Spleen (tissue), 11 donors: ENCODE measurements around the gene TCP11L1. TPM values are rescaled to one million over a fixed set of nuclear protein-coding genes. Genes with fewer than 3 reads are reported as not detected.

ENCODE experiments used
- DNase-seq: peaks from one replicate; pipeline ENCODE4 v3.0.0-alpha.2; 2020
- H3K27ac ChIP-seq, 8 donors: fragments of 200-600 bp; sonication (generic) in 7 of 8; 1 replicate in 4 of 8; 2 replicates in 4 of 8; pipeline versions ENCODE4 v1.5.0 to v1.8.0; 2016 to 2021; ENCODE audit warnings: inconsistent platforms in 4 of 8, mild to moderate bottlenecking in 4 of 8, moderate library complexity in 1 of 8
- H3K27me3 ChIP-seq, 7 donors: fragments of 200-600 bp; sonication (generic) in 6 of 7; replicated peaks in 1 of 7; 1 replicate in 4 of 7; 2 replicates in 3 of 7; pipeline versions ENCODE4 v1.5.0 to v1.8.0; 2016 to 2021; ENCODE audit warnings: inconsistent platforms in 3 of 7, mild to moderate bottlenecking in 1 of 7
- H3K36me3 ChIP-seq, 6 donors: fragments of 200-600 bp; sonication (generic) in 5 of 6; 1 replicate in 4 of 6; 2 replicates in 2 of 6; pipeline versions ENCODE4 v1.5.0 to v1.8.0; 2016 to 2021; ENCODE audit warnings: inconsistent platforms in 2 of 6
- H3K4me1 ChIP-seq, 6 donors: fragments of 200-600 bp; sonication (generic) in 5 of 6; 1 replicate in 3 of 6; 2 replicates in 3 of 6; pipeline versions ENCODE4 v1.5.0 to v1.8.0; 2016 to 2021; ENCODE audit warnings: inconsistent platforms in 3 of 6
- H3K4me3 ChIP-seq, 8 donors: fragments of 200-600 bp; sonication (generic) in 7 of 8; 1 replicate in 4 of 8; 2 replicates in 4 of 8; pipeline versions ENCODE4 v1.5.0 to v1.8.0; 2016 to 2021; ENCODE audit warnings: inconsistent platforms in 4 of 8, mild to moderate bottlenecking in 4 of 8, moderate library complexity in 2 of 8
- H3K9me3 ChIP-seq, 8 donors: fragments of 200-600 bp; sonication (generic) in 7 of 8; 1 replicate in 4 of 8; 2 replicates in 4 of 8; pipeline versions ENCODE4 v1.5.0 to v1.8.0; 2016 to 2021; ENCODE audit warnings: inconsistent platforms in 4 of 8
- POLR2A ChIP-seq, 3 donors: fragments of 450-650 bp; IDR thresholded peaks; one replicate each; pipeline ENCODE4 v1.5.1; 2017; ENCODE audit warnings: antibody characterized with exemption in 3 of 3, mild to moderate bottlenecking in 1 of 3
- POLR2AphosphoS5 ChIP-seq, 3 donors: sonication (generic); formaldehyde crosslinking; IDR thresholded peaks; one replicate each; pipeline ENCODE4 v1.5.1; 2017; ENCODE audit warnings: antibody characterized with exemption in 3 of 3
- WGBS, 5 donors: extraction: QIAGEN DNeasy Blood & Tissue Kit in 3 of 5; methylation state at CpG; one replicate each; pipeline versions ENCODE4 v1.1.5 to v1.1.7; 2013 to 2018; 5-methylcytosine and 5-hydroxymethylcytosine counted together
- intact Hi-C: fragments of 100-400 bp; cut with DNase I; formaldehyde crosslinking; loops from one replicate; pipeline ENCODE4 v1.15.0; 2023; ENCODE audit warnings: low total_unique reads
- polyA plus RNA-seq, 3 donors: library from polyadenylated mRNA; stranded (reverse); fragments of 200-250 nt; gene quantifications; one replicate each; pipeline ENCODE4 v1.2.1, GENCODE V29; 2013
- total RNA-seq, 7 donors: library from RNA; depleted of rRNA in 3 of 7; stranded (reverse); fragments of >200 nt in 3 of 7; fragmentation: NEBNext Ultra II Directional in 4 of 7; extraction: Animal tissue kit (Norgen Biotek cat#: 25700) in 4 of 7; gene quantifications; one replicate each; pipeline versions ENCODE4 v1.1.0 to v1.2.1, GENCODE V29; 2016 to 2021
- TF ChIP-seq, protein P1 (sequence below), 11 experiments: fragments of 200-600 bp in 7 of 11; fragments of 450-650 bp in 4 of 11; sonication (generic) in 4 of 11; IDR thresholded peaks in 8 of 11; conservative IDR thresholded peaks in 3 of 11; 1 replicate in 7 of 11; 2 replicates in 4 of 11; pipeline versions ENCODE4 v1.4.0 to v1.8.0; 2016 to 2021; ENCODE audit warnings: antibody characterized with exemption in 11 of 11, inconsistent platforms in 4 of 11, mild to moderate bottlenecking in 1 of 11
- donor health status: healthy with polysubstance abuse.
- donor health status: DM: no; HTN: no; CAD: no; lungs with moderate emphysema.
- donor health status: DM: no; HTN: no; CAD: no.
- donor health status: Bipolar disorder and iron deficiency.
- donor health status: healthy.
- donor health status: DM: no; HTN: no; CAD: no.
- donor health status: DM: yes; HTN: yes; CAD: no.

TCP11L1 gene
- total and polyA plus RNA-seq, 10 donors: 1.8 to 48.2 (median 17.9) TPM

DNA sequence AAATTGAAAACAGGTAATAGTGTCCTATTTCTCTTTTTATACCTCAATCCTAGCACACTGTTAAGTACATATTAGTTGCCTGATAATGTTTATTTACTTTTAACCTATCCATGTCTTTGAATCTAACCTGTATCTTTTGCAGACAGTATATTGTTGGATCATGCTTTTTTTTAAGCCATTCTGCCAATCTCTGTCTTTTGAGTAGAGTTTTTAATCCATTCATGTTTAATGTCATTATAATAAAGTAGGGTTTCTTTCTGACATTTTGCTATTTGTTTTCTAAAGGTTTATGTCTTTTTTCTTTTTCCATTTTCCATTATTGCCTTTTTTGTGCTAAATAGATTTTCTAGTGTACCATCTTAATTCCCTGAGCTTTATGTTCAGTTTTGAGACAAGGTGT, 47.5 kb upstream of the TCP11L1 start:
- no peak overlapping the region for H3K4me3 ChIP-seq
- no peak for DNase-seq
- H3K4me1 ChIP-seq: no peaks in the 10 kb centered on the region
- no peaks in the 10 kb centered on the region for H3K27me3 ChIP-seq
- intact Hi-C loops: no loop called here
- no peak overlapping the region for H3K27ac ChIP-seq
- H3K9me3 ChIP-seq: peaks cover 0 to 26% (median 19%) of the 10 kb centered on the region in 8 donors
- TF ChIP-seq, protein P1, sequence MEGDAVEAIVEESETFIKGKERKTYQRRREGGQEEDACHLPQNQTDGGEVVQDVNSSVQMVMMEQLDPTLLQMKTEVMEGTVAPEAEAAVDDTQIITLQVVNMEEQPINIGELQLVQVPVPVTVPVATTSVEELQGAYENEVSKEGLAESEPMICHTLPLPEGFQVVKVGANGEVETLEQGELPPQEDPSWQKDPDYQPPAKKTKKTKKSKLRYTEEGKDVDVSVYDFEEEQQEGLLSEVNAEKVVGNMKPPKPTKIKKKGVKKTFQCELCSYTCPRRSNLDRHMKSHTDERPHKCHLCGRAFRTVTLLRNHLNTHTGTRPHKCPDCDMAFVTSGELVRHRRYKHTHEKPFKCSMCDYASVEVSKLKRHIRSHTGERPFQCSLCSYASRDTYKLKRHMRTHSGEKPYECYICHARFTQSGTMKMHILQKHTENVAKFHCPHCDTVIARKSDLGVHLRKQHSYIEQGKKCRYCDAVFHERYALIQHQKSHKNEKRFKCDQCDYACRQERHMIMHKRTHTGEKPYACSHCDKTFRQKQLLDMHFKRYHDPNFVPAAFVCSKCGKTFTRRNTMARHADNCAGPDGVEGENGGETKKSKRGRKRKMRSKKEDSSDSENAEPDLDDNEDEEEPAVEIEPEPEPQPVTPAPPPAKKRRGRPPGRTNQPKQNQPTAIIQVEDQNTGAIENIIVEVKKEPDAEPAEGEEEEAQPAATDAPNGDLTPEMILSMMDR (IDR thresholded peaks at IDR 0.05 in 8 of 11, conservative IDR thresholded peaks at IDR 0.05 in 3 of 11): no peak
- no peak for TF ChIP-seq POLR2AphosphoS5 (IDR thresholded peaks at IDR 0.05)
- TF ChIP-seq POLR2A (IDR thresholded peaks at IDR 0.05): no peak
- H3K36me3 ChIP-seq: no peaks in the 10 kb centered on the region

DNA sequence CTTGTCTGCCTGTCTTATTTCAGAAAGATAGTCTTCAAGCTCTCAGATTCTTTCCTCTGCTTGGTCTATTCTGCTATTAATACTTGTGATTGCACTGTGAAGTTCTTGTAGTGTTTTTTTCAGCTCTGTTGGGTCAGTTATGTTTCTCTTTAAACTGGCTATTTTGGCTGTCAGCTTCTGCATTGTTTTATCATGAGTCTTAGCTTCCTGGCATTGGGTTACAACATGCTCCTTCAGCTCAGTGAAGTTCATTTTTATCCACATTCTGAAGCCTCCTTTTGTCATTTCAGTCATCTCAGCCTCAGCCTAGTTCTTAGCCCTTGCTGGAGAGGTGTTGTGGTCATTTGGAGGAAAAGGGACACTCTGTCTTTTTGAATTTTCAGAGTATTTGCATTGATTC, 39.2 kb upstream of the TCP11L1 start:
- intact Hi-C loops: no loop called here
- no peaks in the 10 kb centered on the region for H3K27me3 ChIP-seq
- TF ChIP-seq POLR2AphosphoS5 (IDR thresholded peaks at IDR 0.05) (no peak), POLR2A (IDR thresholded peaks at IDR 0.05) (no peak)
- TF ChIP-seq, protein P1 (IDR thresholded peaks at IDR 0.05 in 8 of 11, conservative IDR thresholded peaks at IDR 0.05 in 3 of 11): no peak

DNA sequence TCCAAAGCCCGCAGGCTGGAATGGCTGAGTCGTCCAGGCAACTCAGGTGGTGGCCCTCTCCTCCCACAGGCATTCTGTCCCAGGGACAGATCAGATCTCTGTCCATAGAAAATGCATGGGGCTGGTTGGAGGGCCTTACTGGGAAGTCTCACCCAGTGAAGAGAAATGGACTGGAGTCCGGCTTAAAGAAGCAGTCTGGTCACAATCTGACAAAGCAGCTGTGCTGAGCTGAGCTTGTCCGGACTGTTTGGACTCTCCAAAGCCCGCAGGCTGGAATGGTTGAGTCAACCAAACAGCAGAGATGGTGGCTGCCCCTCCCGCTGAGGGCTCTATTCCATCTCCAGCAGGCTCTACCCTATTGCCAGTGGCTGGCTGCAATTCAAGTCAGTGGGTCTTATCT, 38.1 kb upstream of the TCP11L1 start:
- intact Hi-C loops: no loop called here
- 67 to 94% (median 73%) methylated on average over 3 to 6 of the region's 6 CpGs for WGBS, 5 donors
- DNase-seq: no peak

More for the DNA sequence above, 39.2 kb upstream of the TCP11L1 start:
- H3K4me1 ChIP-seq: no peaks in the 10 kb centered on the region
- peaks cover 0 to 12% (median 0%) of the 10 kb centered on the region in 8 donors for H3K9me3 ChIP-seq
- H3K4me3 ChIP-seq: no peak overlapping the region
- no peaks in the 10 kb centered on the region for H3K36me3 ChIP-seq
- H3K27ac ChIP-seq: no peak overlapping the region
- no peak for DNase-seq

DNA sequence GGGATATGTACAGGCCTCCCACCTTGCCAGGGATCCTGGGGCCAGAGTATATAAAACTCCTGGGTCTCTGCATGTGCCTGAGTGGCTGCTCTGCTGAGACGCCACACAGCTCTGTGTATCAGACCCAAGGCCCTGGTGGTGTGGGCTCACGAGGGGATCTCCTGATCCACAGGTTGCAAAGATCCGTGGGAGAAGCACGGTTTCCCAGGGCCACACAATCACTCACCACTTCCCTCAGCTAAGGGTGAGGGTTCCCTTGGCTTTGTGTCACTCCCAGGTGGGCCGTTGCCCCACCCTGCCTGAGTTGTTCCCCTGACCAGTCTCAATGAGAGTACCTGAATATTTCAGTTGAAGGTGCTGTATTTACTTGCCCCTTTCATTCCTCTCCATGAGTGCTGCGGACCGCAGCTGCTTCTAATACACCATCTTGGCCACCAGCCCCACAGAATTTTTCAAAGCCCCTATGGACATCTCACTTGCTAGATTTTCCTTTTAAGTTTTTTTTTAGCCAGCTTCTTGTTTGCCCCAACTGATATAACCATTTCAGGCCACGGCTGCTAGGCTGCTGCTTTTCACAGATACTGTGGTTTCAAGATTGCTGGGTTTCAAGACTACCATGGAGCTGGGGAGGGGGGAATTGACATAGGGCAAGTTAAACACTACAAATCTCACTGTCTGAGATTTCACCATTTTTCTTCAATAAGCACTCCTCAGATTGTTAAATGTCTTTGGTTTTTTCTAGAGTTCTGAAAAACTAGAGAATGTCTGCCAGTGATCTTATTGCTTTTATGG, 37.4 kb upstream of the TCP11L1 start:
- no peaks in the 10 kb centered on the region for H3K36me3 ChIP-seq
- 80 to 90% (median 87%) methylated on average over 8 of the region's 8 CpGs for WGBS, 5 donors
- no peak overlapping the region for H3K27ac ChIP-seq
- H3K27me3 ChIP-seq: no peaks in the 10 kb centered on the region
- intact Hi-C loops: no loop called here
- H3K4me1 ChIP-seq: no peaks in the 10 kb centered on the region
- no peak overlapping the region for H3K4me3 ChIP-seq
- DNase-seq: no peak
- peaks cover 0 to 12% (median 0%) of the 10 kb centered on the region in 8 donors for H3K9me3 ChIP-seq
- TF ChIP-seq, protein P1 (IDR thresholded peaks at IDR 0.05 in 8 of 11, conservative IDR thresholded peaks at IDR 0.05 in 3 of 11): no peak
- no peak for TF ChIP-seq POLR2AphosphoS5 (IDR thresholded peaks at IDR 0.05)
- TF ChIP-seq POLR2A (IDR thresholded peaks at IDR 0.05): no peak

More for the DNA sequence above, 38.1 kb upstream of the TCP11L1 start:
- H3K9me3 ChIP-seq: peaks cover 0 to 12% (median 0%) of the 10 kb centered on the region in 8 donors
- no peak overlapping the region for H3K27ac ChIP-seq
- no peak overlapping the region for H3K4me3 ChIP-seq
- H3K4me1 ChIP-seq: no peaks in the 10 kb centered on the region
- no peak for TF ChIP-seq POLR2A (IDR thresholded peaks at IDR 0.05)
- TF ChIP-seq POLR2AphosphoS5 (IDR thresholded peaks at IDR 0.05): no peak
- TF ChIP-seq, protein P1 (IDR thresholded peaks at IDR 0.05 in 8 of 11, conservative IDR thresholded peaks at IDR 0.05 in 3 of 11): no peak
- no peaks in the 10 kb centered on the region for H3K27me3 ChIP-seq
- H3K36me3 ChIP-seq: no peaks in the 10 kb centered on the region
